Coronary artery (tissue), 2 donors: Measurements from ENCODE around the gene GPRC5C.

Experiments
- DNase-seq: peaks from one replicate; pipeline ENCODE4 v3.0.0-alpha.2; 2017; ENCODE audit warnings: low spot score
- H3K27ac ChIP-seq, 2 donors: fragments of 200-600 bp; sonication (generic); one replicate each; pipeline ENCODE4 v1.5.1; 2016 to 2019
- H3K4me3 ChIP-seq: fragments of 200-600 bp; sonication (generic); 2 replicates; pipeline ENCODE4 v1.5.1; 2016; ENCODE audit warnings: mild to moderate bottlenecking, moderate library complexity
- CTCF ChIP-seq: fragments of 200-600 bp; sonication (generic); IDR thresholded peaks from one replicate; pipeline ENCODE4 v1.5.1; 2019; ENCODE audit warnings: antibody characterized with exemption

Gene GPRC5C

GRCh38 chr17:74433421-74434121 lies 1.7 kb downstream of the GPRC5C start:
- DNase-seq: peak; percentile 82
- no peak for TF ChIP-seq CTCF
- peak overlapping the region; percentile 80 for H3K4me3 ChIP-seq
- peak overlapping the region; percentile 97 to 98 for H3K27ac ChIP-seq

- H3K4me3 ChIP-seq: peak overlapping the region; percentile 13
- H3K27ac ChIP-seq: peak overlapping the region; percentile 31 to 54
- no peak for DNase-seq
- no peak for TF ChIP-seq CTCF
Observed at GRCh38 chr17:74435775-74436359, 4.0 kb downstream of the GPRC5C start.

- no peak for TF ChIP-seq CTCF
- Histone ChIP-seq H3K4me3 (no peak overlapping the region), H3K27ac (no peak overlapping the region)
- DNase-seq: no peak
Observed at GRCh38 chr17:74437702-74438101, 5.8 kb downstream of the GPRC5C start.

GRCh38 chr17:74439691-74440567 lies 8.0 kb downstream of the GPRC5C start:
- no peak for TF ChIP-seq CTCF

GRCh38 chr17:74441537-74441936 lies 9.6 kb downstream of the GPRC5C start:
- TF ChIP-seq CTCF: no peak
- DNase-seq: no peak
- H3K4me3 ChIP-seq: no peak overlapping the region
- H3K27ac ChIP-seq: no peak overlapping the region

More at GRCh38 chr17:74439691-74440567, 8.0 kb downstream of the GPRC5C start:
- Histone ChIP-seq H3K4me3 (no peak overlapping the region), H3K27ac (peak overlapping the region in 1 of 2 donors; percentile 24)
- no peak for DNase-seq

GRCh38 chr17:74442291-74442669 lies 10.4 kb downstream of the GPRC5C start:
- Histone ChIP-seq H3K27ac (peak overlapping the region; percentile 81 to 93), H3K4me3 (peak overlapping the region; percentile 59)
- TF ChIP-seq CTCF: no peak
- no peak for DNase-seq
